Measurements from ENCODE around the gene RTN4RL1. TPM values are rescaled to one million over a fixed set of nuclear protein-coding genes. Genes with fewer than 3 reads are reported as not detected.

RTN4RL1 gene
- total RNA-seq, 6 experiments from 2014 or later: 0.54 to 2.6 (median 1.4) TPM

GRCh38 chr17:1994707-1995106 is 30.4 kb downstream of the RTN4RL1 start:
- no peak for TF ChIP-seq POLR2A (IDR thresholded peaks at IDR 0.05)
- TF ChIP-seq, protein P1, sequence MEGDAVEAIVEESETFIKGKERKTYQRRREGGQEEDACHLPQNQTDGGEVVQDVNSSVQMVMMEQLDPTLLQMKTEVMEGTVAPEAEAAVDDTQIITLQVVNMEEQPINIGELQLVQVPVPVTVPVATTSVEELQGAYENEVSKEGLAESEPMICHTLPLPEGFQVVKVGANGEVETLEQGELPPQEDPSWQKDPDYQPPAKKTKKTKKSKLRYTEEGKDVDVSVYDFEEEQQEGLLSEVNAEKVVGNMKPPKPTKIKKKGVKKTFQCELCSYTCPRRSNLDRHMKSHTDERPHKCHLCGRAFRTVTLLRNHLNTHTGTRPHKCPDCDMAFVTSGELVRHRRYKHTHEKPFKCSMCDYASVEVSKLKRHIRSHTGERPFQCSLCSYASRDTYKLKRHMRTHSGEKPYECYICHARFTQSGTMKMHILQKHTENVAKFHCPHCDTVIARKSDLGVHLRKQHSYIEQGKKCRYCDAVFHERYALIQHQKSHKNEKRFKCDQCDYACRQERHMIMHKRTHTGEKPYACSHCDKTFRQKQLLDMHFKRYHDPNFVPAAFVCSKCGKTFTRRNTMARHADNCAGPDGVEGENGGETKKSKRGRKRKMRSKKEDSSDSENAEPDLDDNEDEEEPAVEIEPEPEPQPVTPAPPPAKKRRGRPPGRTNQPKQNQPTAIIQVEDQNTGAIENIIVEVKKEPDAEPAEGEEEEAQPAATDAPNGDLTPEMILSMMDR (IDR thresholded peaks at IDR 0.05): no peak
- Histone ChIP-seq H3K27me3 (no peaks in the 10 kb centered on the region), H3K4me3 (peak overlapping the region in 1 of 3 donors; percentile 77), H3K9me3 (no peaks in the 10 kb centered on the region), H3K4me1 (peaks cover 0 to 40% (median 10%) of the 10 kb centered on the region in 4 donors), H3K36me3 (no peaks in the 10 kb centered on the region), H3K27ac (peak overlapping the region in 1 of 3 donors; percentile 9)
- intact Hi-C loops (cut with DNase I): no loop called here
- DNase-seq: no peak
- 92% methylated on average over 4 of the region's 4 CpGs for WGBS (ENCODE audit: insufficient coverage, low coverage, low lambda C conversion rate, missing lambda C conversion rate)
- ATAC-seq: no peak

GRCh38 chr17:1992541-1992940 is 32.6 kb downstream of the RTN4RL1 start:
- Histone ChIP-seq H3K4me3 (no peak overlapping the region), H3K9me3 (no peaks in the 10 kb centered on the region), H3K27ac (no peak overlapping the region), H3K27me3 (no peaks in the 10 kb centered on the region), H3K36me3 (no peaks in the 10 kb centered on the region), H3K4me1 (peaks cover 0 to 27% (median 6%) of the 10 kb centered on the region in 4 donors)
- 81% methylated on average over 5 of the region's 10 CpGs for WGBS (ENCODE audit: insufficient coverage, low coverage, low lambda C conversion rate, missing lambda C conversion rate)
- no peak for TF ChIP-seq POLR2A (IDR thresholded peaks at IDR 0.05)
- TF ChIP-seq, protein P1 (IDR thresholded peaks at IDR 0.05): no peak
- DNase-seq (no peak), ATAC-seq (no peak)
- intact Hi-C loops (cut with DNase I): no loop called here

GRCh38 chr17:1989135-1989534 is 36.0 kb downstream of the RTN4RL1 start:
- intact Hi-C loops (cut with DNase I): no loop called here
- H3K27ac ChIP-seq: no peak overlapping the region
- TF ChIP-seq, protein P1 (IDR thresholded peaks at IDR 0.05): no peak
- TF ChIP-seq POLR2A (IDR thresholded peaks at IDR 0.05): no peak
- H3K9me3 ChIP-seq: no peaks in the 10 kb centered on the region
- H3K4me3 ChIP-seq: no peak overlapping the region
- no peaks in the 10 kb centered on the region for H3K36me3 ChIP-seq
- WGBS (ENCODE audit: insufficient coverage, low coverage, low lambda C conversion rate, missing lambda C conversion rate): 91% methylated on average over 10 of the region's 10 CpGs
- ATAC-seq (no peak), DNase-seq (no peak)
- H3K4me1 ChIP-seq: no peaks in the 10 kb centered on the region
- H3K27me3 ChIP-seq: no peaks in the 10 kb centered on the region

DNA sequence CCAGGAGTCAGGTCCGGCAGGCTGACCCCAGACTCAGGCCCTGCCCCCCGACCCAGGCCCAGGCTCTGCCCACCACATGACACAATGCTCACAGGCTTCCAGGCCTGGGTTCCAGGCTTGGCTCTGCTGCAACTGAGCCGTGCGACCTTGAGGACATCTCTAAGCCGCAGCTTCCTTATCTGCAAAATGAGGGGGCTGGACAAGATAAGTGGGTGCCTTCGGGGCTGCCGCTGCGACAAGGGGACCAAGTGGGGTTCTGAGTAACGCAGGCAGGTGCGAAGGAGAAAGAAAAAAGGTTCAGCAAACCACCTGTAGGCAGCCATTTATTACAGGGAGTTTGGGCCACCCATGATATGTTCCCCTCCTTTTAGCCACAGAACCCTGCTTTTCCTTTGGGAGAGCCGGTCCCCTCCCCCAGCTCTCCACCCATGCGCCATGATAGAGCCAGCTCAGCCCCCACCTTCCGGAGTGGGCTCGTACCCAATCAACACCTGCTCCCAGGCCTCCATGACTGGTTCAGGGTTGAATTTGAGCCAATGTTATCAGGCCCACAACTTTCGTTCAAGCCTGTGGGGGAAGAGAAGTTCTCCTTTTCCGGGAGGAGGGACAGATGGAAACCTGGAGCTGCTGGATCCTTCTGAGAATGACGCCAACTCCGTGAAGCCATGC is 38.2 kb downstream of the RTN4RL1 start:
- TF ChIP-seq, protein P1 (IDR thresholded peaks at IDR 0.05): no peak
- no peak for TF ChIP-seq POLR2A (IDR thresholded peaks at IDR 0.05)
- no peak overlapping the region for H3K4me3 ChIP-seq
- no peaks in the 10 kb centered on the region for H3K27me3 ChIP-seq
- intact Hi-C loops (cut with DNase I): no loop called here
- ATAC-seq (no peak), DNase-seq (no peak)
- H3K27ac ChIP-seq: no peak overlapping the region
- WGBS (ENCODE audit: insufficient coverage, low coverage, low lambda C conversion rate, missing lambda C conversion rate): 89% methylated on average over 9 of the region's 18 CpGs
- H3K36me3 ChIP-seq: no peaks in the 10 kb centered on the region
- H3K9me3 ChIP-seq: no peaks in the 10 kb centered on the region
- no peaks in the 10 kb centered on the region for H3K4me1 ChIP-seq

Measured in right lobe of liver (tissue), 6 donors.